Fibroblast of peridontal ligament (primary cell): ENCODE data around the gene AP2B1.
A peak's percentile ranks its signal among the peaks of the same experiment; 100 is the strongest.
"Not testable (repeated sequence)": the region's sequence is repeated elsewhere in the genome, so short reads cannot be mapped to it uniquely, and the experiment has no call there.

Experiments used
- DNase-seq: peaks from one replicate; pipeline ENCODE4 v3.0.0-alpha.2; 2010; ENCODE audit errors: extremely low read depth

AP2B1 gene

DNA sequence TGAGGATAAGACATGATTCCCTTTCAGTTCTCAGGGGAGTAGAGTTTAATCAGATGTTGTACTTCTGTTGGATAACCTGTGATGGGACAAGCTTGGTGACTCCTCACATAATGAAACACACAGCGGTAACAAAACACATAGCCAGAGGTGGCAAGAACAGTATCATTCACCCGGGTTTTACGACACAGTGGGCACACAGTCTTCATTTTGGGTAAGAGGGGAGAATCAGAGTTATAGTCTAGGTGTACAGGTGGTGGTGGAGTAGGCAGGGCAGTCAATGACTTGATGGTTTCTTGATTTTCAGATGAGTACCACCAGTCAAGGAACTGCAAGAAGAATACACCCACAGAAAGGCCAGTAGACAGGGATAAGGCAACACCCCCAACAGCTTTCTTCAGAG is 11.4 kb upstream of the AP2B1 start:
- DNase-seq, result no peak

DNA sequence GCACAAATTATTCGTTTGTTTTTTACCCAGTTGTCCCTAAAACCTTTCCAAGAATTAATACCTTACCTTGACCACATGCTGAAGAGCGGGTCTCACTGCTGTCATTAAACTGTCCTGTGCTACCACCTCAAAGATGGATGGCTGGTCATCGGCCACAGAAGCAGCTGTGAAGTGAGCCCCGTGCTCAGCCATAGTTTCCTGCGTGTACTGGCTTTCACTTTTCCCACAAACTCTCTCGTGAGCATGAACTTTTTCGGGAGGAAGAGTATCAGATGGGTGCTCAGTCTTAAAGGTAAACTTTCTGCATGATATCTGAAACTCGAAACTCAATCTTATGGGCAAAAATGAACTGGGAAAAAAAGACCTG is 9.3 kb upstream of the AP2B1 start:
- DNase-seq, result peak; percentile 33

DNA sequence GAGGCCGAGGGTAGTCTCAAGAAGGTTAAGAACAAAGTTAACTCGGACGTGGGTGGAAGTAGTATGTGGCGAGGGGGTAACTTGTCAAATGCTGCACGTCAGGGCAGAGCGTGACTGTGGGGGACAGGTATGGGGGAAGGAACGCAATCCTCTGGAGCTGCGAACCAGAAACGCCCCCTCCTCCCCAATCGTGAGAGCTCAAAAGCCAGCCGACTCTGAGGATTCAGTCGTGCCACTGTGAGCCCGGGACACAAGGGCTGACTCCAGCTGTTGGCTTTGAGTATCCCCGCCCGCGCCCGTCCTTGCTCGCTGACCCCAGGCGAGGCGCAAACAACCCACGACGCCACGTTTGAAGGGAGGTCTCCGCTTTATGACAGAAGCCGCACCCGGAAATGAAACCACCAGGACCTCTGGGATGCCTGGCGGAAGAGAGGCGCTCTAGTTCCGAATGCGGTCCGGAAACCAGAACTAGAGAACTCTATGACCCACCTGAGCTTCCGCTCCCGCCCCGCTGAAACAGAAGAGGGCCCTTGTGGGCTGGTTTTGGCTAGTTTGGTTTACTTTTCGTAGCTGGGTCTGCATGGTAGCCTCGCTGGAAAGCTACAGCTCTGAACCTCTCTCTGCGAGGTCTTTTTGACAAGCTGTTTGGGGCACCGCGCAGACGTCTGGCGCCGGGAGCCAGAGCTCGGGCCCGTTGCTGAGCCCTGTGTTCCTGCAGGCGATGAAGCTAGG is 8.8 kb upstream of the AP2B1 start, which contains the start of gene PEX12:
Gene PEX12, minus strand, starts transcription at position 375 of the 732 bp plus-strand sequence. CDS start 550 bp downstream, outside the sequence.
- DNase-seq, result peak; percentile 86

DNA sequence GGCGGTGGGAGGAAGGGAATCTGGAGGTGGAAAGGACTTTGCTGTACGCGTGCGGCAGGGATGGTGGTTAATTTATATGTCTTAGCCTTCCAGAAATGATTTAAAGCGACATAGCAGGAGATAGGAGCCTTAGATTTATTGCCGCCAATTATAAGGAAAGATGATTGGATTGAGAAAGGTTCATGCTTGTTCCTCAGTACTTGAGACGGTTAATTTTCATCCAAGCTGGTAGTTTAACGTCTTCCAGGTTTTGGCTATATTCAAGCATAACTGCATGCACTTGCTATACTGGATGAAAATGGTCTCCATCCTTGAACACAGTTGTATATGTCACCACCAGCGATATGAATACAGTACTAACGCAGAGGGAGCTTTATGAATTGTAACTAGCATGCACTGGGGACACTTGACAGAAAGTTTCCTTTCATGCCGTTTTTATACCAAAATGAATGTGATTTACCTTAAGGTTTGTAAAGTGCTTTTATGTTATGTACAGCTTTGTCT is 8.1 kb upstream of the AP2B1 start:
- no peak for DNase-seq

DNA sequence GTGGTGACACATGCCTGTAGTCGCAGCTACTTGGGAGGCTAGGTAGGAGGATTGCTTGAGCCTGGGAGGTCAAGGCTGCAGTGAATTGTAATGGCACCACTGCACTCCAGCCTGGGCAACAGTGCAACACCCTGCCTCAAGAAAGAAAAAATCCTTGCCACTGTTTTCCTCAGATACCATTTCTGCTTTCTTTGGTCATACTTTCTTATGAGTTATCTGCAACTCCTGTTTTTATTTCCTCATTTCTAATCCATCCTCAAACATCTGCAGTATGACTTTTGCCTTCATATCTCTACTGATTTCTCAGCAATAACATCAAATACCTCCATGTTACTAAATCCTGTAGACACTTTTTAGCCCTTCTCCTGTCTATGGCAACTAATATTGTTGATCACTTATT is 3.1 kb upstream of the AP2B1 start:
- no peak for DNase-seq

DNA sequence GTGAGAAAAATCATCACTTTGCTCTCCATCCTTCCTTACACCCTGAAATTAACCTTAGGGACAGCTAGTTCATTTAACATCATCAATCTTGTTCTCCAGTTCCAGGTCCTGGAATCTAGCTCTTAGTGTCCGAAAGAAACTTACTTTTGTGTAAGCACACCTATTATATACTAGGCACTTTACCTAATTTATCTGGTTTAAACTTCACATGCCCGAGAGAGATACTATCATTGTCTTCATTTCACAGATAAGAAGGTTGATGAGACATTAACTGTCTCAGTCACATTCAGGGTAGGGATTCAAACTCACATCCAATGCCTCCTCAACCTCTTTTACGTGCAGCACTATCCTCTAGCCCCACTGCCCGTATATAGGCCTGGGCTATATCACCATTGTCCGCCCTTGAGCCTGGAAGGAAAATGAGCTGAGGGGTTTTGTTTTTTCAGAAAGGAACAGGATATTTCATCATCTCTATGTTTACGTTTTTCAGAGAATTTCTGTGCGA is 501 bp upstream of the AP2B1 start:
- DNase-seq, result peak; percentile 7

DNA sequence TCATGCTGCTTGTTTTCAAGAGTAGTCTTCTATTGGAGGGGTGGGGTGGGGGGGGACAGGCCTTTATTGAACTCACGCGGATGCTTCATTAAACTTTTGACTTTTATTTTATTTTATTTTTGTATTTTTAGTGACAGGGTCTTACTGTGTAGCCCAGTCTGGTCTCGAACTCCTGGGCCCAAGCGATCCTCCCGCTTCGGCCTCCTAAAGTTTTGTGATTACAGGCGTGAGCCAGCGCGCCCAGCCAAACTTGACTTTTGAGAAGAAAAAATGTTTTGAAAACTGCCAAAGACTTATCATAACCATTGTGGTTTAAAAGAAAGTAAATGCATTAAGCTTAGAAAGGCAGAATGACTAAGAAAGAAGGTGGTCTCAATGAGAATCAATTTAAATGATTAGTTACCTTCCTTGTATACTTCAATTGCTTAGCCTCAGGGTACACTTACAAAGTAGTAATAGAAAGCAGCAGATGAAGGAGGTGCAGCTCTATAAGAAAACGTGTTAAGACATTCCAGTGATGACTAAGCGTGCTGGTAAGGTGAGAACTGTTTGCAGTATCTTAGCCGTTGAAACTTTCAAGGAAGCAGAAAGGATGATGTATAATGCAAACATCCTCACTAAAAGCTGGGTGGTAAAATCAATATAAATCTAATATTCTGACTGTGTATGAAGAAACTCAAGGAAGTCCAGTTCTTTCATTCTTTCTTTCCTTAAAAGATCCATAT is 1.2 kb downstream of the AP2B1 start:
- DNase-seq, result no peak

DNA sequence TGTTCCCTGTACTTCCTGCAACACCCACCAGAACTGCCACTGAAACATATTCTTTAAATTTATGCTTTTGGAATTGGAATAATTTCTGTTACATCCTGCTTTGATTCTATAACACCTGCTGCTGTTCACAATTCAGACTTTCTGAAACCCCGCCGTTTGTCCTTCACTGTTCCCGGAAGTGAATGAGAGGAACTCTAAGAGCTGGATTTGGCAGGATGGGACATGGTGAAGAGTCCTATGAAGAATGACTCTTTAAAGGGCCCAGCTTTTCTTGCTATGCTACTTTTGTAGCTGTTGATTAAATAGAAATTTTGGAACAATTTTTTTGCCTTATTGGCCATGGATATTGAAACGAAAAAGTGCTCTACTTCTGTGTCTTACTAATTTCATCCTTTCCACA is 8.9 kb downstream of the AP2B1 start:
- DNase-seq, result no peak

DNA sequence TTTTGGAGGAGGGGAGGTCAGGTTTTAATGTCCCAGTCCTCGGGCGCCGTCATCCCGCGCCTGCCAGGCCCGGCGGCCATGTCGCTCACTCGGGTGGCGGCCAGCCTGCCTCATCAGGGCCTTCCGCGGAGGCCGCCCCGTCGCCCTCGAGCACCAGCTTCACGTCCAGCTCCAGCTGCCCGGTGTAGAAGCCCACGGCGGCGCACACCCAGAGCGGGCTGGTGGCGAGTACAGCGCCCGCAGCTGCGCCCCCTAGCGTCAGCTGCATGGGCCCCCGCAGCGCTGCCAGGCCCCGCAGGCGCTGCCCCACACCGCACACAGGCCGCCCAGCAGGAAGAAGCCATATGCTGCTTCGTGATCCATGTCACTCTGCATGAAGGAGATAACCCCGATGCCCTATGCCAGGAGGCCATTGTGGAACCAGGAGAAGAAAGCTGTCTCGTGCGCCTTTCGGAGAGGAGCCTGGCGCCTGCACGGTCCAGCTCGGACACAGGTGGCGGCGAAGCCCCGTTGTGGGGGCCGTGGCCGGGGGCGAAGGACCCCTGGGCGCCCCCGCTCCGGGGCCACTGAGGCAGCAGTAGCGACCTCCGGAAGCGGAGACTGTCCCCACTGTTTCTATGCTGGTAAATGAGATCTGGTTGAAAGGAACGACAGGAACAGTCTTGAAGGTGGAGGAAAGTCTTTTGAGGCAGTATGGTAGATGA is 9.6 kb downstream of the AP2B1 start:
- no peak for DNase-seq

DNA sequence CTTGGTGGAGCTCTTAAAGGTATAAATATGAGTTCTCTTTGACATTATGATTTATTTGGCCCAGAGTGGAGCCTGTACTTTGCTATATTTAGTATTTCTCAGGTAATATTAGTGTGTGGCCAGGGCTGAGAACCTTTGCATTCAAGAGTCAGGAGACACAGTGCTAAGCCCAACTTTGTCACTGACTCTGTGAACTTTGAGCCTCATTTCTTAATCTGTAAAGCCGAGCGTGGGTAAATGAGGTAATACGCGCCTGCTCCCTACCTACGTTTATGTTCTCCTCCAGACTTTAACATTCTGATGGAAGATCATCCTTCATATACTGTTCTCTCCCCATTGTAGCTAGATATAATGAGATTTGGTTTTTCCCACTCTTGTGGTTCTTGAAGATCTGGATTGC is 10.5 kb downstream of the AP2B1 start:
- DNase-seq, result no peak

DNA sequence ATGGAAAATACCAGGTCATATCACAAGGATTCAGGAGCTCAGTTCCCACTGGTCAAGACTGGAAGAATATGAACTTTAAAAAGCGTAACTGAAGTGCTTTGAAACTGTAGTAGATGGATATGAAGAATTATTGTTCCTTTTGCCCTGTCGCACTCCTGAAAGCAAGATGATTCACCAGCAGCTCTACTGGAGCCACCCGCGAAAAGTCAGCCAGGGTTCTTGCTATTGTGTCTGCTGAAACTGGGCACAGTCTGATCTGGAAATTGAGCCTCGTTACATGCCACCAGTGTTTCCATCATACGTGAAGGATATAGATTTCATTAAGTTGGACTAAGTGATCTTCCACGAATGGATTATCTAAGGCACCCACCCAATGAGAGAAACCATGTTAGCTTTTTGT is 16.6 kb downstream of the AP2B1 start:
- DNase-seq, result no peak

DNA sequence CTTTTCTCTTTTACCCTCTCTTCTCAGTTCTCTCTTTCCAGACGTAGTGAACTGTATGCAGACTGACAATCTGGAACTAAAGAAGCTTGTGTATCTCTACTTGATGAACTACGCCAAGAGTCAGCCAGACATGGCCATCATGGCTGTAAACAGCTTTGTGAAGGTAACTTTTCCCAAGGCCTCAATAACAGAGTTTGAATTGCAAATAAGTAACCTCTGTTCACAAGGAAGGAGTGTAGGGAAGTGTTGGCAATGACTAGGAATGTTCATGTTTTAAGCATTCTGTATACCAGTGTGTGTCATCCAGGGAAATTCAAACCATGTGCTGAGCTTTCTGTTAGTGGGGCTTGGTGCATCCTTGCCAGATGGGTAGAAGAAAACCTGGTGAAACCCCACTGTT is 18.6 kb downstream of the AP2B1 start:
- DNase-seq, result peak; percentile 76

DNA sequence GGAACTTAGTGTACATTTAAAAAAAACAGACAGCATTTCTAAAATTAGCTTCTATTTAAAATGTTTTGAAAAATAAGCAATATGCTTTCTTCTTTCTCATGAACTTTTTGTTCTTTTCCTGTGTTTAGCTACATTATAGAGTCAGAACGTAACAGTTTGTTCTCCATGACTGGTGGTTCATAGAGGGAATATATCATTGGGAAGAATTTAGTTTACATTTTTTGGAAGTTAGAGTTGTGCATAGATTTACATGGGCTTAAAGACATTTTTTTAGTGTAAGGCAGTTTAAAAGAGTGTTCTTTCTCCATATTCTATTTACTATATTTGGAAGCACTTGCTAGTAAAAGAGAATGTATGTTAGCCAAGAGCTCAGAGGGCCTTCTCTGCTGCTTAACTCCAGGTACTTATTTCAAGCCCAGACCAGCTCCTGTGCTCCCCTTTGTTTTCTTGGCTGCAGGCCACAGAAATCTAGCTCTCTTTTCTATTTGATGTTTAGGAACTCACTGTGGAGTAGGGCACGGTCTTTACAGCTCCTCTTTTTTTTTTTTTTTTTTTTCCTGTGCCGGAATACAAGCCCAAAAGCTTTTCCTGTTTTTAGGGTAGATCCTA is 20.2 kb downstream of the AP2B1 start:
- no peak for DNase-seq

DNA sequence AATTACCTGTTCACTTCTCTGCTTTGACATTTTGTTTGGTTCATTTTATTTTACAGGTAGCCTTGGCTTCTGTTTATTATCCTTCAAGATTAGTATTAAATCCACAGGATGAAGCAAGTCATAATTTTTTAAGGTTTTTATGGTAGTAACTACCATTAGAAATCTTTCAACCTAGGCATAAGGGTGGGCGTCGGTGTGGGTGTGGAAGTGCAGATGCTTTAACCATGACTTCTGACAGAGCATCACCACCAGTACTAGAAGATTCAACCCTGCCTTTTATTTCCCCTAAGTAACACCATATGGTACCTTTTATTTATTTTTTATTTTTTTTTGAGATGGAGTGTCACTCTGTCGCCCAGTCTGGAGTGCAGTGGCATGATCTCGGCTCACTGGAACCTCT is 22.7 kb downstream of the AP2B1 start:
- no peak for DNase-seq

DNA sequence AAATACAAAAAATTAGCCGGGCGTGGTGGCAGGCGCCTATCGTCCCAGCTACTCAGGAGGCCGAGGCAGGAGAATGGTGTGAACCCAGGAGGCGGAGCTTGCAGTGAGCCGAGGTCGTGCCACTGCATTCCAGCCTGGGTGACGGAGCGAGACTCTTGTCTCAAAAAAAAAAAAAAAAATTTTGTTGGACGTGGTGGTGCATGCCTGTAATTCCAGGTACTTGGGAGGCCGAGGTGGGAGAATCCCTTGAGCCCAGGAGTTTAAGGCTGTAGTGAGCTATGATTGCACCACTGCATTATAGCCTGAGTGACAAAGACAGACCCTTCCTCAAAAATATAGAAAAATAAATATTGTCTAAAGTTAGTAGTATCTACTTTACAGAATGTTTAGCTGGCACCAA is 23.6 kb downstream of the AP2B1 start:
- DNase-seq, result not testable (repeated sequence)

DNA sequence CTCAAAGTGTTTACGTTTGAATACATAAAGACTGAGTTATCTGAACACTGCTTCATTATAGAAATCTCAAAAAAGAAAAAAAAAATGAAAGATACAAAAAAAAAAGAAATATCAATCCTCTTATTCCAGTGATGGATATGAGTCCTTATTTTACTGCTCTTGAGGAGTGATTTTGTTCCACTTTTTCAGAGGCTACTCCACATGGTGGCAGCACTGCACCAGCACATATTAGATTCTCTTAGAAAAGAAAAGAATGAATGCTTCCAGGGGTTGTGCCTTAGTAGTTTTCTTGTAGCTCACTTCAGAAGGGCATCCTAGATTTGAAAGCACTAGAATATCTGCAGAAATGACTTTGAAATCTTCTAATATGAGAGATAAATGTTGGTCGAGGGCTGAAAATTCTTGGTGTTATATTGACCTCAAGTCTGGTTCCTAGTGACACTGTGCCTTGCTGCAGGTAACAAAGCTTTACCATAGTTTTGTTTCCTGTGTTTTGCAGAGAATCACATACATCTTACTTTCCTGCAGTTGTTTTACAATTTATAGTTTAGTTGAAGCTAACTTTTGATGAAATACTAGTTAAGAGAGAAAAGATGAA is 25.9 kb downstream of the AP2B1 start:
- peak; percentile 72 for DNase-seq

DNA sequence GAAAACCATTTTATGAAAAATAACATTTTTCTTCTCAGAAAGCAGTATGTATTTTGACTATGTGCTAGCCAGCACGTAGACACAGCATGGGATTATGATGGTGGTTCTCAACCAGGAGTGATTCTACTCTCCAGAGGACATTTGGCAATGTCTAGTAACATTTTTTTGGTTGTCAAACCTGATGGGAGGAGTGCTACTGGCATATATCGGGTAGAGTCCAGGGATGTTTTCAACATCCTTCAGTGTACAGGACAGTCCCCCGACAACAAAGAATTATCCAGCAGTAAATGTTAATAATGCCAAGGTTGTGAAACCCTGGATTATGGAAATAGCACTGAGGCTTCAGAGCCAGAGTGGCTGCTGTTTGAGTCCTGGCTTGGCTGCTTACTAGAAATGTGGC is 27.7 kb downstream of the AP2B1 start:
- DNase-seq, result peak; percentile 20

DNA sequence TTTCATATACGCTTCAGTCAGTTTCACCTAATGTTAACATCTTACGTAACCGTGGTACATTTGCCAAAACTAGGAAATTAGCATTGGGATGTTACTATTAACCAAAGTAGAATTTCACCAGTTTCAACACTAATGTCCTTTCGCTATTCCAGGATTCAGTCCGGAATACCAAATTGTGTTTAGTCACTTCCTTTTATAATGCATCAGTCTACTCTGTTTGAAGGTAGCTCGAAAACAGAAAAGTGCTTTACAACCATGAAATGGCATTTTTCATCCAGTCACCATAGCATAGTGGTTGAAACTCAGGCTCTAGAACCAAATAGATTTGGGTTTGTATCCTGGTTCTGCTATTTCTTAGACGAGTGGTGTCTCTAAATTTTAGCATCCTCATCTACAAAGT is 29.4 kb downstream of the AP2B1 start:
- no peak for DNase-seq

DNA sequence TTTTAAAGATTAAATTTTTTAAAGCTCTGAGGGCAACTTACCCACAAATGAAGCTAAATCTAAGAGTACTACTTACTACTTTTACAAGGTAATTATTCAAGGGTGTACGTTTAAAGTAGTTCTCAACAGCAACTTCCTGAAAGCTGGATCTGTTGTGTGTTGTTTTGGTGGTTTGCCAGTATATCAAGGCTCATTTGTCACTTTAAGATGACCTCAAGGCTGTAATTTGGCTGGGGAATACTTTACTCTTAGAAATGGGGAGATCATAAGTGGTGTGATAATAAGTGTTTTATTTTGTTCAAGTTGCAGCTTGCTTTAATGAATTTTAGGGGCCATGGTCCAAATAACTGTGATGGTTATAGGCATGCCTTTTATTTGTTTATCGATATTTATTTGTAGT is 30.4 kb downstream of the AP2B1 start:
- DNase-seq, result no peak

DNA sequence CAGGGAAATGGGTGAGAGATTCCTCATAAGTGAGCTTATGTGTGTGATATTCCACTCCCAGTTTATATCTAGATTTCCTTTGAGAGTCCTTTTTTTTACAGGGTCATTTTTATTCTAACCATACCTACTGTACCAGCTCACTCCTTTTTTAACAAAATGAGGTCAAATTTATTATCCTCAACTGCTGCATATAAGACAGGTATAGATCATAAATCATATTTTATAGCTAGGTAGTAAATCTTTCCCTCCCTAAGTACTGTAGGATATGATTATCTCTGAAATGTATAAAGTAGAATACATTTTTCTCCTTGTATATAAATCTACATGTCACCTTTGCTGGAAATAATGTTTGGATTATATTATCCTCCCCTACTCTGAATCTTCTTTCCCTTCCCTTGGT is 31.5 kb downstream of the AP2B1 start:
- DNase-seq, result no peak

DNA sequence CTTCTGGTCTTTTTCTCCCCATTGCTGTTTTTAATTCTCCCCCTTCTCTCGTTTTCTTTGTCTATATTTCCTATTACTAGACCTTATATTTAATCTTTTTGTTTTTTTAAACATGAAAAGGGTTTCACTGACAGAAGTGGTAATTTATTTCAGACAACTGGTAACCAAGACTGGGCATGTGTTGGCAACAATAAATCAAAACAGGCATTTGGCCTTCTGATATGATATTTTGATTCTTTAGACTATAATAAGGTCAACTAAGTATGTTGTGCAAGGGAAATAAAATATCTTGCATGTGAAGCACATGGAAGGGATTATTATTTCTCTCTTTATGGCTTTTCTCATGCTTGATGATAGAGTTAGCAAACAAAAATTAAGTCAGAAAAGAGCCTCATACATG is 34.6 kb downstream of the AP2B1 start:
- no peak for DNase-seq

DNA sequence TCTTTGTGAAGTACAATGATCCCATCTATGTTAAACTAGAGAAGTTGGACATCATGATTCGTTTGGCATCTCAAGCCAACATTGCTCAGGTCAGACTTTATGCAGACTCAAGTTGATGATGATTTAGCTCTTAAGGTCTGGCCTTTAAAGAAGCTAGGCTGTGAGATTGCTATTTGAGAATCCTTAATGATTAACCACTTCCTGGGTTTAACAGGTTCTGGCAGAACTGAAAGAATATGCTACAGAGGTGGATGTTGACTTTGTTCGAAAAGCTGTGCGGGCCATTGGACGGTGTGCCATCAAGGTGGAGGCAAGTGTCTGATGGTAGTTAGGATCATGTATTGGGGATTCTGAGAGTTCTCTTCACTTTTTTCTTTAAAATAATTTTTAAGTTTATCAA is 40.3 kb downstream of the AP2B1 start:
- DNase-seq, result no peak
